Activated CD4-positive, alpha-beta memory T cell treated with anti-CD3 and anti-CD28 coated beads for 36 hours (primary cell): Measurements from ENCODE around the gene GPR17. TPM values are rescaled to one million over a fixed set of nuclear protein-coding genes. Genes with fewer than 3 reads are reported as not detected.

Experiments
- CTCF ChIA-PET: fragments of 350-600 bp; sonication (Branson Sonifier 250); formaldehyde crosslinking; loops from one replicate; lab custom pipeline; 2021; ENCODE audit warnings: antibody characterized with exemption, inconsistent platforms; lab: Charles Lee
- POLR2A ChIA-PET: fragments of 350-600 bp; sonication (Branson Sonifier 250); formaldehyde crosslinking; loops from one replicate; lab custom pipeline; 2021; ENCODE audit warnings: antibody characterized with exemption; lab: Charles Lee
- DNase-seq: peaks from one replicate; pipeline ENCODE4 v3.0.0-alpha.2; 2020
- H3K27ac Mint-ChIP-seq: one replicate; pipeline ENCODE4 v1.8.0; 2021; ENCODE audit warnings: mixed read lengths
- H3K27me3 Mint-ChIP-seq: one replicate; pipeline ENCODE4 v1.8.0; 2021; ENCODE audit warnings: mixed read lengths
- H3K36me3 Mint-ChIP-seq: one replicate; pipeline ENCODE4 v1.8.0; 2021; ENCODE audit warnings: mixed read lengths
- H3K4me1 Mint-ChIP-seq: one replicate; pipeline ENCODE4 v1.8.0; 2021; ENCODE audit warnings: low read depth, mixed read lengths
- H3K4me3 Mint-ChIP-seq: one replicate; pipeline ENCODE4 v1.8.0; 2021; ENCODE audit warnings: mild to moderate bottlenecking, mixed read lengths
- H3K9me3 Mint-ChIP-seq: one replicate; pipeline ENCODE4 v1.8.0; 2021; ENCODE audit warnings: mixed read lengths
- intact Hi-C: fragments of 100-400 bp; cut with micrococcal nuclease; formaldehyde crosslinking; loops from one replicate; pipeline ENCODE4 v1.15.1; 2023
- total RNA-seq, 2 experiments: library from RNA; stranded (reverse); gene quantifications; one replicate each; pipeline ENCODE4 v1.2.3, GENCODE V29; 2021

Gene GPR17
- total RNA-seq: not detected

- DNase-seq: no peak
- ChIA-PET POLR2A (no interaction called here), CTCF (interaction anchor here (1.4 to 2.9 kb wide), 2 partner anchors 31 to 54 kb away, joined by 3 to 9 read pairs; no protein-coding TSS in a partner anchor)
- Mint-ChIP-seq H3K36me3 (no peaks in the 10 kb centered on the region), H3K27ac (no peak within 1 kb of the TSS), H3K4me3 (no peak within 1 kb of the TSS), H3K4me1 (peaks cover 11% of the 10 kb centered on the region), H3K9me3 (no peaks in the 10 kb centered on the region), H3K27me3 (no peaks in the 10 kb centered on the region)
- intact Hi-C loops: loop anchor here (10.0 kb wide), 1 partner anchor 321 kb away; no protein-coding TSS in a partner anchor
Observed at GRCh38 chr2:127645395-127646291, at the start of gene GPR17. Gene GPR17 (plus strand): TSS chr2:127646153. CDS start chr2:127650736, 4,583 bp downstream.

GRCh38 chr2:127596311-127597045, 49.5 kb upstream of the GPR17 start:
- H3K27ac Mint-ChIP-seq: no peak overlapping the region
- H3K4me3 Mint-ChIP-seq: no peak overlapping the region
- ChIA-PET CTCF (no interaction called here), POLR2A (no interaction called here)
- intact Hi-C loops: loop anchor here (10.0 kb wide), 1 partner anchor 218 kb away; the partner anchor contains the start of gene WDR33
- peaks cover 2% of the 10 kb centered on the region for H3K27me3 Mint-ChIP-seq
- H3K4me1 Mint-ChIP-seq: peaks cover 4% of the 10 kb centered on the region
- H3K9me3 Mint-ChIP-seq: no peaks in the 10 kb centered on the region
- no peaks in the 10 kb centered on the region for H3K36me3 Mint-ChIP-seq
- no peak for DNase-seq

- Mint-ChIP-seq H3K27me3 (peaks cover 2% of the 10 kb centered on the region), H3K27ac (no peak overlapping the region), H3K9me3 (no peaks in the 10 kb centered on the region), H3K36me3 (no peaks in the 10 kb centered on the region), H3K4me3 (no peak overlapping the region), H3K4me1 (peaks cover 4% of the 10 kb centered on the region)
- ChIA-PET CTCF (no interaction called here), POLR2A (no interaction called here)
- intact Hi-C loops: loop anchor here (10.0 kb wide), 1 partner anchor 217 kb away; the partner anchor contains the start of gene WDR33
- no peak for DNase-seq
Observed at GRCh38 chr2:127597046-127597983, 48.6 kb upstream of the GPR17 start.

- no peaks in the 10 kb centered on the region for H3K9me3 Mint-ChIP-seq
- intact Hi-C loops: loop anchor here (10.0 kb wide), 1 partner anchor 217 kb away; the partner anchor contains the start of gene WDR33
- CTCF ChIA-PET: no interaction called here
Observed at GRCh38 chr2:127597984-127598380, 48.0 kb upstream of the GPR17 start.

GRCh38 chr2:127598711-127599110, 47.2 kb upstream of the GPR17 start:
- Mint-ChIP-seq H3K4me1 (peaks cover 4% of the 10 kb centered on the region), H3K27ac (no peak overlapping the region), H3K27me3 (peaks cover 2% of the 10 kb centered on the region), H3K4me3 (no peak overlapping the region), H3K36me3 (no peaks in the 10 kb centered on the region), H3K9me3 (no peaks in the 10 kb centered on the region)
- intact Hi-C loops: loop anchor here (10.0 kb wide), 1 partner anchor 216 kb away; the partner anchor contains the start of gene WDR33
- POLR2A ChIA-PET: no interaction called here
- CTCF ChIA-PET: interaction anchor here (1.2 kb wide), 2 partner anchors 38 to 51 kb away, joined by 3 to 5 read pairs; no protein-coding TSS in a partner anchor
- no peak for DNase-seq

More at GRCh38 chr2:127597984-127598380, 48.0 kb upstream of the GPR17 start:
- Mint-ChIP-seq H3K4me3 (no peak overlapping the region), H3K27me3 (peaks cover 2% of the 10 kb centered on the region), H3K36me3 (no peaks in the 10 kb centered on the region), H3K27ac (no peak overlapping the region), H3K4me1 (peaks cover 4% of the 10 kb centered on the region)
- POLR2A ChIA-PET: no interaction called here
- DNase-seq: no peak

GRCh38 chr2:127599211-127599610, 46.7 kb upstream of the GPR17 start:
- no peak for DNase-seq
- no peaks in the 10 kb centered on the region for H3K36me3 Mint-ChIP-seq
- H3K9me3 Mint-ChIP-seq: no peaks in the 10 kb centered on the region
- no peak overlapping the region for H3K4me3 Mint-ChIP-seq
- no peak overlapping the region for H3K27ac Mint-ChIP-seq
- intact Hi-C loops: loop anchor here (10.0 kb wide), 1 partner anchor 216 kb away; the partner anchor contains the start of gene WDR33
- ChIA-PET CTCF (interaction anchor here (0.8 to 1.2 kb wide), 4 partner anchors 8 to 97 kb away, joined by 3 to 6 read pairs (median 4); no protein-coding TSS in a partner anchor), POLR2A (no interaction called here)
- peaks cover 2% of the 10 kb centered on the region for H3K27me3 Mint-ChIP-seq
- peaks cover 4% of the 10 kb centered on the region for H3K4me1 Mint-ChIP-seq

- DNase-seq: no peak
- intact Hi-C loops: no loop called here
- no peaks in the 10 kb centered on the region for H3K9me3 Mint-ChIP-seq
- H3K4me3 Mint-ChIP-seq: no peak overlapping the region
- peaks cover 1% of the 10 kb centered on the region for H3K27me3 Mint-ChIP-seq
- CTCF ChIA-PET: interaction anchor here (1.4 to 2.5 kb wide), 2 partner anchors 14 to 45 kb away, joined by 3 to 15 read pairs; no protein-coding TSS in a partner anchor
- no peak overlapping the region for H3K27ac Mint-ChIP-seq
- POLR2A ChIA-PET: no interaction called here
- H3K36me3 Mint-ChIP-seq: no peaks in the 10 kb centered on the region
- no peaks in the 10 kb centered on the region for H3K4me1 Mint-ChIP-seq
Observed at GRCh38 chr2:127604986-127605385, 41.0 kb upstream of the GPR17 start.

- Mint-ChIP-seq H3K27ac (no peak overlapping the region), H3K4me1 (no peaks in the 10 kb centered on the region), H3K4me3 (no peak overlapping the region), H3K36me3 (no peaks in the 10 kb centered on the region), H3K27me3 (peaks cover 1% of the 10 kb centered on the region), H3K9me3 (peaks cover 2% of the 10 kb centered on the region)
- CTCF ChIA-PET: interaction anchor here (2.5 kb wide), 1 partner anchor 15 kb away, joined by 15 read pairs; no protein-coding TSS in a partner anchor
- no peak for DNase-seq
- POLR2A ChIA-PET: no interaction called here
- intact Hi-C loops: no loop called here
Observed at GRCh38 chr2:127605691-127606263, 40.2 kb upstream of the GPR17 start.

- no peaks in the 10 kb centered on the region for H3K36me3 Mint-ChIP-seq
- H3K27ac Mint-ChIP-seq: no peak overlapping the region
- ChIA-PET POLR2A (no interaction called here), CTCF (interaction anchor here (1.3 kb wide), 1 partner anchor 15 kb away, joined by 5 read pairs; no protein-coding TSS in a partner anchor)
- no peak for DNase-seq
- no peak overlapping the region for H3K4me3 Mint-ChIP-seq
- H3K4me1 Mint-ChIP-seq: no peaks in the 10 kb centered on the region
- peaks cover 1% of the 10 kb centered on the region for H3K27me3 Mint-ChIP-seq
- intact Hi-C loops: no loop called here
- H3K9me3 Mint-ChIP-seq: peaks cover 5% of the 10 kb centered on the region
Observed at GRCh38 chr2:127606625-127607398, 39.1 kb upstream of the GPR17 start.

GRCh38 chr2:127607399-127607908, 38.5 kb upstream of the GPR17 start:
- H3K9me3 Mint-ChIP-seq: peaks cover 5% of the 10 kb centered on the region
- ChIA-PET CTCF (interaction anchor here (1.3 kb wide), 1 partner anchor 16 kb away, joined by 5 read pairs; no protein-coding TSS in a partner anchor), POLR2A (no interaction called here)
- H3K36me3 Mint-ChIP-seq: no peaks in the 10 kb centered on the region
- no peak overlapping the region for H3K27ac Mint-ChIP-seq
- peaks cover 1% of the 10 kb centered on the region for H3K27me3 Mint-ChIP-seq
- H3K4me3 Mint-ChIP-seq: no peak overlapping the region
- DNase-seq: no peak
- no peaks in the 10 kb centered on the region for H3K4me1 Mint-ChIP-seq
- intact Hi-C loops: no loop called here
